HG03060 (cell line): Measurements from ENCODE around the gene SINHCAF.
A peak's percentile ranks its signal among the peaks of the same experiment; 100 is the strongest.
"Not testable (repeated sequence)": the region's sequence is repeated elsewhere in the genome, so short reads cannot be mapped to it uniquely, and the experiment has no call there.

ENCODE experiments used
- ATAC-seq: cut with Tn5 transposase; IDR thresholded peaks from one replicate; pipeline ENCODE4 v1.9.1; 2021; ENCODE audit warnings: low read depth, moderate number of reproducible peaks; ENCODE audit not compliant: unreplicated experiment

Gene SINHCAF

DNA sequence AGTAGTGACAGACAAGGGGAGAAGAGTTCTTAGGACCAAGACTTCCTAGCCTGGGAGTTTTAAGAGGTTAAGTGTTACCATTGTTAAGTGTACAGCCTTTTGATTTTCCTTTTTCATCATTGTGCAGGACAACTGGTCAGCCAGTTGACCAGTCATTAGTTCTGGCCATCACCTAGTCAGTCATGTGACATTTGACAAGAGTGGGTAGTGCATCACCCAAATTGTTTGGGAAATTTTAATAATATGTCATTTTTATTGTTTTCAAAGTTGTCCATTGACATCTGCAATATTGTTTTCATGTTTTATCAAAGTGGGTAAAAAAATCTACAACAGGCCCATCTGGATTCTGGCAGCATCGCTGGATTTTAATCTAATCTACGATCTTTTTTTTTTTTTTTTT, 15.5 kb downstream of the SINHCAF start:
- ATAC-seq = no peak

DNA sequence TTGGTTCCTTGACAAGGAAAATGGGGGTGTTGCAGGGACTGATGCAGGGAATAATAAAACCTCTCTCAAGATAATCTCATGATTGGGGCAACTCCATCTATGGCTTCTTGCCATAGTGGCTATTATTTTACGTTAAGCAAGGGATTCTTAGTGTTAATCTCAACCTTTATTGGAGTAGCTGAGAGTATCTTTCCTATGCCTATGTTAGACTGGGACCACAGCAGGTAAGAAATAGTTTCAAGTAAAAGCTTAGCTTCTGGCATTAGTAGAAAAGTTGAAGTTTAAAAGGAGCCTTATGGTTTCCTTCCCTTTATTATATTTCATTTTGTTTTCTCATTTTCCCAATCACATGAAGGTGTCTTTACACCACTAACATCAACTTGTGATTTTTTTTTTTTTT, 16.7 kb downstream of the SINHCAF start:
- ATAC-seq = no peak

DNA sequence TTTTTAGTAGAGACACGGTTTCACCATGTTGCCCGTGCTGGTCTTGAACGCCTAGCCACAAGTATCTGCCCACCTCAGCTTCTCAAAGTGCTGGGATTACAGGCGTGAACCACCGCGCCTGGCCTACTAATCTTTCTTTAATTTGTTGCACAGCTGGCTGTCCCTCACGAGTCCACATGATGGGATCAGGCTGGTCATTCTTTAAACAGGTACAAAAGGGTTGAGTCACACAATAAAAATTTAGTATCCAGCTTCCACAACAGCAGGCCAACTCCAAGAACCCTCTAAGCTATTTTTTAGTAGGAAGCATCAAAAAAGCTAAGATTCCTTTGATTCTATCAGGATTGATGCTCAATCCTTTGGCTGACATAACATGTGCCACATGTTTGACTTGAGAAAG, 17.8 kb downstream of the SINHCAF start:
- no peak for ATAC-seq

DNA sequence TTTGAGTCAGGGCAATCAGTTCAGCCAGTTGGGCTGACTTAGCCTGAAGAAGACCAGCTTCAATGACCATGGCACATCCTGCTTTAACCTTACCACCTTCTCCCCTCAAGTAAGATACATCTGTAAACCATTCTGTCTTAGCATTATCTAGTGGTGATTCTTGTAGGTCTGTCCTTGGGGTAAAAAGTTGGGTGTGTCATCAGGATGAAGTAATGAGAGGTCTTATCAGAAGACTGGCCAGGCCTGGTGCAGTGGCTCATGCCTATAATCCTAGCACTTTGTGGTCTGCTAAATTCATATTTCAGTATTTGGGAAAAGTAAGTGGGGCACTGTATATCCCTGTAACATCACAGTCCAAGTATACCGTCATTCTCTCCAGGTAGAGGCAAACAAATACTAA, 19.1 kb downstream of the SINHCAF start:
- ATAC-seq = no peak

DNA sequence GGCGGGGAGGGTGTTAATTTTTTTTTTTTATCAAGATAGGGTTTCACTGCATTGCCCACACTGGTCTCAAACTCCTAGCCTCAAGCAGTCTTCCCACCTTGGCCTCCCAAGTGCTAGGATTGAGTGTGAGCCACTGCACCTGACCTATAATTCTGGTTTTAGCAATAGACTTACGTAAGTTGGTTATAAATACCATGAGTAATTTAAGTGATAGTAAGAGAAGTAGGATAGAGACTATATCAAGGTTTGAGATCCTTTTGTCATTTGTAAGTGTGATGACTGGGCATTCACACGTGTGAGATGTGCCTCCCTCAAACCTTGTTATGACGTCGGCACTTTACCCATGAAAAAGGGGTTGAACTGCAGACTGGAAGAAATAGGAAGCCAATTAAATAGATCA, 22.5 kb downstream of the SINHCAF start:
- no peak for ATAC-seq

DNA sequence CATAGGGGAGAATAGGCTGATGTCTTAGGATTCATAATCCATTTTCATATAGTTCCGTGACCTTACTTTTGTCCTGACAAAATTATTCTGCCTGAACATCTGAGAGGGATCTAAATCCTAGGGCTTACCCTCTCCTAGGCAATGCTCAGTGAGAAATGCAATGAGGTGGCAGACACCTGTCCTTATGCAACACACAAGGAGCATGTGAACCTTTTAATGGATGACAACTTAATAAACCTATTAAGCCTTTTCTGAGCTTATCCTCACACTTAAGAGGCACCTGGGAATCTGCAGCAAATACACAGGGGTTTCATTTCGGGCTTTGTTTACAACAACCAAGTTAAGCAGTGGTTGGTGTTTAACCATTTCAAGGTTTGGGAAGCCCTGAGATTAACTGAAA, 24.6 kb downstream of the SINHCAF start:
- ATAC-seq = no peak

DNA sequence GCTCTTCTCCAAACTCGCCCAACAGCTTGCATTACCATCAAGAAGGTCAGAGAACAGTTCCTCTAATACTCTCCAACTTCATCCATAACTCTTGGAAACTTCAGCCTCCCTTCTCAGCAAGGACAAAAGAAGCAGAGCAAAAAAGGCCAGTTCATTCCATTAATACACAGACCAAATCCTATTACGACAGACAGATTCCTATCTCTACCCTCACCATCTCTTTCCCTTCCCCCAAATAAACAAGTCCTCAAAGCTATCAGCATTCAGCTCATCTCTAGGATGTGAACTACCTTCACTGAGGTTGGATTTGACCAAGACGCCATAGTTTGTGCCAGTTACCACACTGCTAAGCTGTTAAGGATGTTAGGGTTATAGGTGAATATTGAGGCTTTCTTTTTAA, 25.2 kb downstream of the SINHCAF start:
- no peak for ATAC-seq

DNA sequence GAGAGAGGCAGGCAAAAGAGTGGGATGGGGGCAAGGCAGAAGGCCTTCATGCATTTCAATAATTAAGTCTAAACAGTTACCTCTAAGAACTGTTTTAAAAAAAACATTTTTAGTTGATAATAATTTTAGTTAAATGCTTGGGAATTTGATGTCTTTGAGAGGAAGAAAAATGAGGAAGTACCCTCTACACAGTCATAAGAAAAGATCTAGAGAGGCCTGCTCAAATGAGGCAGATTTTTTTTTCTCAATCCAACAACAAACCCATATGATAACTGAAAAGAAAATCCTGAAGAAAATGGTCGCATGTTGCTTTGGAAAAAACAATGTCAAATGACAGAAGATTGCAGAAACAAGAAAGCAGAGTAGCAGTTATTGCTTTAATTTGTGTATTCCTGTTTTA, 25.6 kb downstream of the SINHCAF start:
- no peak for ATAC-seq

DNA sequence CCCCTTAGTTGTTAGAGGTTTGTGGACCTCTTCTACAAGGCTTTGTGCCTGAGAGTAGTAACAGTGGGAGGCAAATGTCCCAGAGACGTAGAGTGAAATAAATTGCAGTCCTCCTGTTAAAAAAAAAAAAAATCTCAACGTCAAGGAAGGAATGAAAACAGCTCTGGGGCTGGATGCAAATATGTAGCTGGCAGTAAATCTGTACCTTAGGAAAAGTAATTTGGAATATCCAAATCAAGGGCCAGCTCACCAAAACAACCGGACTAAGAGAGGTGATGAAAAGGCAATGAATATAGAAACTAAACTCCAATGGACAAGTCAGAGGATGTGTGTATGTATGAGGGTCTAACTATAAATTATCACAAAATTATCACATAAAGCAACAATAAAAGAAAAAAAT, 27.0 kb downstream of the SINHCAF start:
- no peak for ATAC-seq

DNA sequence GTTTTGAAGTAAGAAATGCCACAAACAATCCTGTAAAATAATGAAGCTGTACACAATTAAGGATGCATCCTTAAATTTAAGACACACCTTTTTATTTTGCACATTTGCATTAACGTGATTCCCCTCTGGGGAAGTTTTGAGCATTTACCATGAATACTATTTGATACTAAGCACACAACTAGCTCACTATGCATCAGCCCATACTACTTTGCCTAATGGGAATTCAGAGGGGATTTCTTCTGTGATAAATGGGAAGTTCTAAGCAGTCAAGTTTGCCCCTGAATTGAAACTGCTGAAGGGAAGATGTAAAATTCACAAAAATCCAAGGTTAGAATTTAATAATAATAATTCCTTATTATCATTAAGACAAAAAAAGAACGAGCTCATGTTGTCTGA, 27.4 kb downstream of the SINHCAF start:
- ATAC-seq = no peak

DNA sequence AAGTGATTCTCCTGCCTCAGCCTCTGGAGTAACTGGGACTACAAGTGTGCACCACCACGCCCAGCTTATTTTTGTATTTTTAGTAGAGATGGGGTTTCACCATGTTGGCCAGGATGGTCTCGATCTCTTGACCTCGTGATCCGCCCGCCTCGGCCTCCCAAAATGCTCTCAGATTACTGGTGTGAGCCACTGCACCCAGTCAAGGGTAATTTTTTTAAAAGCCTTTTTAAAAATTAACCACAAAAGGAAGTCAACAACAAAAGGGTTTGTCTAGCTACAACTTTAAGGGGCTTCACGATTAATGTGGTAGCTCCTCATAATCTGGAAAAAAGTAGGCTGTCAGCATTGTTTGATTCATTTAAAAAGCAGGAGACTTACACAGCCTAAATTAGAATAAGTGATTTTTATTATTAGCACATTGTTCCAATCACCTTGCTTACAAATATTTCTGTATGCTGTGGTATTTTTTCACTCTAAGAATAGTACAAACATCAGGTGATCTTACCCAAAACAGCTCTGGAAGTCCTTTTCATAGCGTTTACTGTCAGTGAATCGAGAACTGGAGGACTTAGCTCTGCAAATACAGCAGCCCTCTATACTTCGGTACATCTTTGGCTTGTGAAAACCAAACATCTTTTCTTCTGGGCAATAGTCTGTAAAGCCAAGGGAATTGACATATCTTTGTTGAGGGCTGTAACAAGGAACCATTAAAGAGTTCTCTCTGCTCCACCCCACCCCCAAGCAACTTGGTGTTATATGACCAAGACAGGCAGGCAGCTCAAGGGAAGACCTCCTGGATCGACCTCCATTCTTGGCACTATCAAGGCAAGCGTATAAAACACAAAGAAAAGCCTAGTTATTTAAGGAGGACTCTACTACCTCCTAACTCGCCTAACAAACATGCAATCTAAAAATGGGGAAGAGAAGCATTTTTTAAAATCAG, 28.1 kb downstream of the SINHCAF start:
- peak; percentile 53 for ATAC-seq

DNA sequence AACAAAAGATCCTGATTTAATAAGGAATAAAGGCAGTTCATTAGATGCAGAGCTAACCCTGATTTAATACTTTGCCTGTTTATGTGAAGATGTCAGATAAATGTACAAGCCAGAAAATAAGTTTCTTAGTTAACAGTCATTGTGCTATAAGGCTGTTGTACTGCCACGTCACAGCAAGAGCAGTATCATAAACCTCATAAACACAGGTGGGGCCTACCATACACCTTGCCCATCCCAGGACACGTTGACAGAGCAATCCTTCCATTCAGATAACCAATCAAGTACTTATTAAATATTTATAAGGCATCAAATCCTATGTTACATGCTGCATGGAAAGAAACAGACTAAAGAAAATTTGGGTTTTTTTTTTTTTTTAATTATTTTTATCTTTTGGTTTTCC, 36.5 kb downstream of the SINHCAF start:
- ATAC-seq = no peak

DNA sequence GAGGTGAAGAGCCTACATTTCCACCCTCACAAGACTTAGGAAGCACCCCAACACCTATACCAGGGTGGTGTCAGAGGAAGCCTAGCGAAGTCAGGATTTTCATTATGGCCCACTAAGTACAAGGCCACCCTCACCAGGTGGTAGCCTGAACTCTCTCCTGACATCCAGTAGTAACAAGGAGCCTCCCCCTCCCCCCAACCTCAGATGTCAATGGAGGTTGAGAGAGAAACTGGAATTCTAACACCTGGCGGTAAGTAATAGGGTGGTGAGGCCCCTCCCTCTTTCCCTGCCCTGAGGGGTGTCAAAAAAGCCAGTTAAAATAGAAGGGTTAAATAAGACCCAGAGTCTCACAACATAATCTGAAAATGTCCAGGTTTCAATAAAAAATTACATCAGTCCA, 37.6 kb downstream of the SINHCAF start:
- ATAC-seq = no peak

DNA sequence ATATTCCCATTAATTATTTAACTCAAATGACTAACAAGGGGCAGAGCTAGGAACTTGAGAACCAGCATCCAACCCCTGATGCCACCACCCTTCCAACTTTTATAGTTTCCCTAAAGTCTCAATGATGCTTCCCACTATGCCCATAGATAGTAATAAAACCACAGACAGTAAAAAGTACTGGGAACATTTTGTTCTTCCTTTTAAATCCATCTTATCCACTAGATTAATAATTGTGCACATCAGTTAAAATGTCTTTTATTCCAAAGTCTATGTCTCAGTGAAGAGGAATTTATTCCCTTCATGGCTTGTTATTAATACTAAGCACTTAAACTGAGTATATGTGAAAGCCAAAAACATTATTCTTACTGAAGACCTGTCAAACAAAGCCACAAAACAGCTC, 45.8 kb downstream of the SINHCAF start:
- no peak for ATAC-seq

DNA sequence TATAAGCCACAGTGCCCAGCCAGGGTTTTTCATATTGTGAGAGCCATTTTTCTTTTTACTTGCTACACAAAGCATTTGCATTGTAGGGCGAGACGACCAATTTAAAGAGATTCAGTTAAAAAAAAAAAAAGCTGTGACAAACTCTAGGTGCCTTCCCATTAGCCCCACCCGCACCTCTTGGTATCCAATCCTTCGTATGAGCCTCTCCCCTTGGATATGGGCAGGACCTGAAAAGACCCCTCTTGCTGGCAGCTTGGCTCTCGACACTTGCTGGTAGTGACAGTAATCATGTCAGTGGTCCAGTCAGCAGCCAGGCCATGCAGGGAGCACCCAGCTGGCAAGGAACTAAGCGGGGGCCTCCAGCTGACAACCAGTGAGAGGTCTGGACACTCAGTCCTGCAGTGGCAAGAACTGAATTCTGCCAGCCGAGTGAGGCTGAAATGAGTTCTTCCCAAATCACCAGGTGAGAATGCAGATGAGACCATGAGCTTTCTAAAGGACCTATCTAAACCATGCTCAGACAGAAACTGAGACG, 46.5 kb downstream of the SINHCAF start:
- no peak for ATAC-seq

DNA sequence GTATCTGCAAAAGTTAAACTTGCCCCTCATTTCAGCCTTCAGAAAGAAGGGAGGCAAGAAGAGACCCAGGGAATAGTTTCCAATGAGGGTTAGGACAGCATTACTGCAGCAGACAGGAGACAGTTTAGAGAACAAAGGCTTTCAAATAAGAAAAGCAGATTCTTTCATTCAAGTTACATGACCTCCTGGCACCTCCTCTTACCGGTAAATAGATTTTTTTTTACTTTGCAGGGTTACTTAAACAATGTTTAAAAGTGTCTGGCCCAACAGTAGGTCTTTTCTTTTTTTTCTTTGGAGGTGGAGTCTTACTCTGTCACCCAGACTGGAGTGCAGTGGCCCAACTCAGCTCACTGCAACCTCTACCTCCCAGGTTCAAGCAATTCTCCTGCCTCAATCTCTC, 47.1 kb downstream of the SINHCAF start:
- ATAC-seq = no peak

DNA sequence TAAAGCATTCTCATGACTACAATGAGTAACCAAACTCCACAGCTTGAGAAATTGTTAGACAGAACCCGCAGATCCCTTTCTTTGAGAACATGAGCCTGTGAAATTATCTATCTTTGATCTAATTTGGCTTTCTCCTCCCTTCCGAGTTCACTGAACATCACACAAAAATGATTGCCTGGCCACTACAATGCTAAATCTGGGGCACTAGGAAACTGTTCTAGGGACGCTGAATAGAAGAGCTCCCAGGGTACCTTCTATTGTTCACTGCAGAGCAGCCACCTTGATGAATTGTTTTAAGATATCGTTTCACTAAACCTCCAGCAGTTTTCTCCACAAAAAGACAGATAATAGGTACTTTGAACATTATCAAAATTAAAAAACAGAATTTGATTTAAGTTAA, 47.5 kb downstream of the SINHCAF start:
- no peak for ATAC-seq

DNA sequence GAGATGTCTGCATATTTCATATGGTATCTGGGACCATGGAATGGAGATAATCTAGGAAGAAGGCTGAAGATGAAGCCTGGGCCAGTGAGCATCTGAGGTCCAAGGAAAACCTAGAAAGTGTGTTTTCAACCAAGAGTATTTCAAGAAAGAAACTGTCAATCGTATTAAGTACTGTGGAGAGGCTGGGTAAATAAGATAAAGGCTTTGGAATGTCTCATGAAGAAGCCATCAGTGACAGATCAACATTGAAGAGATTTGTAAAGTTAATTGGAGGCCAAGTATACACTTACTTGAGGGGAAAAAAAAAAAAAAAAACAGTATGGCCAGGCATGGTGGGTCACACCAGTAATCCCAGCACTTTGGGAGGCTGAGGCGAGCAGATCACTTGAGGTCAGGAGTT, 48.9 kb downstream of the SINHCAF start:
- no peak for ATAC-seq

DNA sequence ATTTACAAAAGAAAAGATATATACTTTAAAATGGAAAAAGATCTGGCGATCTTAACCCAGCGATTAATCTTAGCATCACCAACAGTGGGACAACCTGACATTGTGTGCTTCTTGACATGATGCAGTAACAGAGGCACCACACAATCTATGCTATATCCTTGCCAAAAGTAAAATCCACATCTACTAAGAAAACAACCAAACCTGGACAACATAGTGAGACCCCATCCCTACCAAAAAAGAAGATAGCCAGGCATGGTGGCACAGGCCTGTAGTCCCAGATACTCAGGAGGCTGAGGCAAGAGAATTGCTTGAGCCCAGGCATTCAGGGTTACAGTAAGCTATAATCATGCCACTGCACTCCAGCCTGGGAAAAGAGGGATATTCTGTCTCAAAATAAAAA, 50.5 kb downstream of the SINHCAF start:
- ATAC-seq = no peak

DNA sequence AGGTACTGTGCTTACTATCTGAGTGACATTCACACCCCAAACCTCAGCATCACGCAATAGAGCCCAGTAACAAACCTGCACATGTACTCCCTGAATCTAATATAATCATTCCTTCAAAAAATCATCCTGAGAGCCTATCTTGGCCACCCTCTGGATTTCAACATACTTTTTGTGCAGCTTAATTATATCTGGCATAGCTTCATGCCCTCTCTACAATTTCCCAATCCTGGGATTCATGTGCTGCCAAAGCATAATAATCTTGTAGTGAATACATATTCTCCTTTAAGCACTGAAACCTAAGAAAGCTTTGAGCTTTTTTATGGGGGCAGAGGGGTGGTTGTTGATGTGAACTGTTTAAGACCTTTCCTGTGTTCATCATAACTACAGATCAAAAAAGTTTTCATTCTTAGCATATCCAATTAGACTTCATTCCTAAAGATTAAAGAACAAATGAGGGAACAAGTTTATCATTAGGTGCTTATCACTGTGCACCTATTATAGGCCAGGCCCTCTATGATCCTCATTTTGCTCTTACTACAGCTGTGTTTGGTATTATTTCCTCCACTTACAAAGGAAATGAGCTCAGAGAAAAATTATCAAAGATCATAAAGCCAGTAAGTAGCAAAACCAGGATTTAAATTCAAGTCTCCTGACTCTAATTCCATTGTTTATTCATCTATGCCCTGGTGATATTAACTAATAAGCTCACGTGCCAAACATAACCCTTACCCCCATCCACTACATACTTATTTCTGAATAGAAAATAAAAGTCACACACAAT, 51.2 kb downstream of the SINHCAF start:
- ATAC-seq = no peak

DNA sequence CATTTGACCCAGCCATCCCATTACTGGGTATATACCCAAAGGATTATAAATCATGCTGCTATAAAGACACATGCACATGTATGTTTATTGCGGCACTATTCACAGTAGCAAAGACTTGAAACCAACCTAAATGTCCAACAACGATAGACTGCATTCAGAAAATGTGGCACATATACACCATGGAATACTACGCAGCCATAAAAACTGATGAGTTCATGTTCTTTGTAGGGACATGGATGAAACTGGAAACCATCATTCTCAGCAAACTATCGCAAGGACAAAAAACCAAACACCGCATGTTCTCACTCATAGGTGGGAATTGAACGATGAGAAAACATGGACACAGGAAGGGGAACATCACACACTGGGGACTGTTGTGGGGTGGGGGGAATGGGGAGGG, 52.2 kb downstream of the SINHCAF start:
- ATAC-seq = not testable (repeated sequence)
